ENCODE measurements around the gene FAF1. TPM values are rescaled to one million over a fixed set of nuclear protein-coding genes. Genes with fewer than 3 reads are reported as not detected.
"Not testable (repeated sequence)": the region's sequence is repeated elsewhere in the genome, so short reads cannot be mapped to it uniquely, and the experiment has no call there.

FAF1 gene
- total RNA-seq, 1 donor from 2014 or later = 58.8 TPM

DNA sequence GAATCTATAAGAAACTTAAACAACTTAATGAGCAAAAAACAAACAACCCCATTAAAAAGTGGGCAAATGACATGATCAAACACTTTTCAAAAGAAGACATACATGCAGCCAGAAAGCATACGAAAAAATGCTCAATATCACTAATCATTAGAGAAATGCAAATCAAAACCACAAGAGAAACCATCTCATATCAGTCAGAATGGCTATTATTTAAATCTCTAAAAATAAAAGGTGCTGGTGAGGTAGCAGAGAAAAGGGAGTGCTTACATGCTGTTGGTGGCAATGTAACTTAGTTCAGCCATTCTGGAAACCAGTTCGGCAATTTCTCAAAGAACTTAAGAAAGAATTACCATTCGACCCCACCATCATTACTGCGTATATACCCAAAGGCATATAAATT lies 147.7 kb downstream of the FAF1 start:
- Mint-ChIP-seq H3K4me1 (ENCODE audit: low read depth) (no peaks in the 10 kb centered on the region), H3K36me3 (ENCODE audit: low read depth) (peaks cover 5% of the 10 kb centered on the region), H3K9me3 (peaks cover 28% of the 10 kb centered on the region), H3K27ac (no peak overlapping the region), H3K4me3 (no peak overlapping the region), H3K27me3 (ENCODE audit: insufficient read depth) (no peaks in the 10 kb centered on the region)
- DNase-seq (ENCODE audit: low spot score) = no peak
- intact Hi-C loops (cut with micrococcal nuclease) = no loop called here

GRCh38 chr1:50808296-50808695 lies 151.8 kb downstream of the FAF1 start:
- intact Hi-C loops (cut with micrococcal nuclease) = no loop called here
- peaks cover 14% of the 10 kb centered on the region for H3K36me3 Mint-ChIP-seq (ENCODE audit: low read depth)
- no peak overlapping the region for H3K27ac Mint-ChIP-seq
- DNase-seq (ENCODE audit: low spot score) = no peak
- no peaks in the 10 kb centered on the region for H3K27me3 Mint-ChIP-seq (ENCODE audit: insufficient read depth)
- peaks cover 40% of the 10 kb centered on the region for H3K9me3 Mint-ChIP-seq
- no peak overlapping the region for H3K4me3 Mint-ChIP-seq
- H3K4me1 Mint-ChIP-seq (ENCODE audit: low read depth) = no peaks in the 10 kb centered on the region

GRCh38 chr1:50796272-50796671 lies 163.8 kb downstream of the FAF1 start:
- Mint-ChIP-seq H3K36me3 (ENCODE audit: low read depth) (no peaks in the 10 kb centered on the region), H3K4me1 (ENCODE audit: low read depth) (peaks cover 4% of the 10 kb centered on the region), H3K9me3 (no peaks in the 10 kb centered on the region), H3K27ac (no peak overlapping the region), H3K4me3 (no peak overlapping the region), H3K27me3 (ENCODE audit: insufficient read depth) (no peaks in the 10 kb centered on the region)
- intact Hi-C loops (cut with micrococcal nuclease) = no loop called here
- no peak for DNase-seq (ENCODE audit: low spot score)

GRCh38 chr1:50793521-50793920 lies 166.5 kb downstream of the FAF1 start:
- peaks cover 4% of the 10 kb centered on the region for H3K4me1 Mint-ChIP-seq (ENCODE audit: low read depth)
- intact Hi-C loops (cut with micrococcal nuclease) = no loop called here
- no peaks in the 10 kb centered on the region for H3K36me3 Mint-ChIP-seq (ENCODE audit: low read depth)
- no peaks in the 10 kb centered on the region for H3K27me3 Mint-ChIP-seq (ENCODE audit: insufficient read depth)
- no peaks in the 10 kb centered on the region for H3K9me3 Mint-ChIP-seq
- H3K4me3 Mint-ChIP-seq = no peak overlapping the region
- DNase-seq (ENCODE audit: low spot score) = no peak
- H3K27ac Mint-ChIP-seq = no peak overlapping the region

- no peak overlapping the region for H3K4me3 Mint-ChIP-seq
- intact Hi-C loops (cut with micrococcal nuclease) = no loop called here
- H3K4me1 Mint-ChIP-seq (ENCODE audit: low read depth) = no peaks in the 10 kb centered on the region
- no peaks in the 10 kb centered on the region for H3K27me3 Mint-ChIP-seq (ENCODE audit: insufficient read depth)
- peaks cover 1% of the 10 kb centered on the region for H3K36me3 Mint-ChIP-seq (ENCODE audit: low read depth)
- DNase-seq (ENCODE audit: low spot score) = no peak
- no peaks in the 10 kb centered on the region for H3K9me3 Mint-ChIP-seq
- H3K27ac Mint-ChIP-seq = no peak overlapping the region
Observed at GRCh38 chr1:50787266-50787665, 172.8 kb downstream of the FAF1 start.

GRCh38 chr1:50783286-50783685 lies 176.8 kb downstream of the FAF1 start:
- no peak overlapping the region for H3K4me3 Mint-ChIP-seq
- DNase-seq (ENCODE audit: low spot score) = no peak
- H3K4me1 Mint-ChIP-seq (ENCODE audit: low read depth) = no peaks in the 10 kb centered on the region
- peaks cover 8% of the 10 kb centered on the region for H3K36me3 Mint-ChIP-seq (ENCODE audit: low read depth)
- H3K27ac Mint-ChIP-seq = no peak overlapping the region
- H3K9me3 Mint-ChIP-seq = no peaks in the 10 kb centered on the region
- intact Hi-C loops (cut with micrococcal nuclease) = no loop called here
- H3K27me3 Mint-ChIP-seq (ENCODE audit: insufficient read depth) = no peaks in the 10 kb centered on the region

DNA sequence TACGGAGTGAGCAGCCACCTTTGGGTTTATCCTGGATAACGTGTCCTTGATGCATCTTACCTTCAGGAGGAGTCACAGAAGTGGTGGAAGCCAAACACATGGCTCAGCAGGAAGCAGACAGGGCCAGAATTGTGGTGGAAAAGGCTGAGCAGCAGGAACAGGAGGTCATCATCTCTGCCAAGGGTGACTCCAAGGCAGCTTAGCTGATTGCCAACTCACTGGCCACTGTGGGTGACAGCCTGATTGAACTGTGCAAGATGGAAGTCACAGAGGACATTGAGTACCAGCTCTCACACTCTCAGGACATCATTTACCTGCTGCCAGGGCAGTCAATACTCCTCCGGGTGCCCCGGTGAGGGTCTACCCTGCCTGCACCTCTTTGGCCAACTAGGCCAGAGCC lies 179.3 kb downstream of the FAF1 start:
- H3K36me3 Mint-ChIP-seq (ENCODE audit: low read depth) = peaks cover 8% of the 10 kb centered on the region

DNA sequence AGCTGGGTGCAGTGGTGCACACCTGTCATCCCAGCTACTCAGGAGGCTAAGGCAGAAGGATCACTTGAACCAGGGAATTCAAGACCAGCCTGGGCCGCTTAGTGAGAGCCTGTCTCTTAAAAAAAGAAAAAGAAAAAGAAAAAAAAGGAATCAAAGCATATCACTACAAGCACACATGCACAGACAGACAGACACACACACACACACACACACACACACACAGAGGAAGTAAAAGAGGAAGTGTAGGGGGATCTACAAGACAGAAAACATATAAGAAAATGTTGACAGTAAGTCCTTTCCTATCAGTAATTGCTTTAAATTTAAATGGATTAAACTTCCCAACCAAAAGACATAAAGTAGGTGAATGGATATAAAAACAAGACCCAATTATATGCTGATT lies 180.3 kb downstream of the FAF1 start:
- Mint-ChIP-seq H3K36me3 (ENCODE audit: low read depth) (peaks cover 7% of the 10 kb centered on the region), H3K9me3 (no peaks in the 10 kb centered on the region), H3K4me1 (ENCODE audit: low read depth) (no peaks in the 10 kb centered on the region), H3K27ac (no peak overlapping the region), H3K27me3 (ENCODE audit: insufficient read depth) (no peaks in the 10 kb centered on the region), H3K4me3 (no peak overlapping the region)
- intact Hi-C loops (cut with micrococcal nuclease) = loop anchor here (5.0 kb wide), 1 partner anchor 278 kb away; no protein-coding TSS in a partner anchor
- no peak for DNase-seq (ENCODE audit: low spot score)

More for the DNA sequence above, 179.3 kb downstream of the FAF1 start:
- intact Hi-C loops (cut with micrococcal nuclease) = no loop called here
- H3K4me1 Mint-ChIP-seq (ENCODE audit: low read depth) = no peaks in the 10 kb centered on the region
- no peak overlapping the region for H3K4me3 Mint-ChIP-seq
- H3K9me3 Mint-ChIP-seq = no peaks in the 10 kb centered on the region
- H3K27ac Mint-ChIP-seq = no peak overlapping the region
- no peak for DNase-seq (ENCODE audit: low spot score)
- H3K27me3 Mint-ChIP-seq (ENCODE audit: insufficient read depth) = no peaks in the 10 kb centered on the region

GRCh38 chr1:50775740-50776139 lies 184.3 kb downstream of the FAF1 start:
- no peak overlapping the region for H3K4me3 Mint-ChIP-seq
- H3K36me3 Mint-ChIP-seq (ENCODE audit: low read depth) = peaks cover 7% of the 10 kb centered on the region
- H3K4me1 Mint-ChIP-seq (ENCODE audit: low read depth) = no peaks in the 10 kb centered on the region
- no peaks in the 10 kb centered on the region for H3K9me3 Mint-ChIP-seq
- DNase-seq (ENCODE audit: low spot score) = no peak
- H3K27ac Mint-ChIP-seq = no peak overlapping the region
- intact Hi-C loops (cut with micrococcal nuclease) = loop anchor here (5.0 kb wide), 1 partner anchor 282 kb away; no protein-coding TSS in a partner anchor
- H3K27me3 Mint-ChIP-seq (ENCODE audit: insufficient read depth) = no peaks in the 10 kb centered on the region

DNA sequence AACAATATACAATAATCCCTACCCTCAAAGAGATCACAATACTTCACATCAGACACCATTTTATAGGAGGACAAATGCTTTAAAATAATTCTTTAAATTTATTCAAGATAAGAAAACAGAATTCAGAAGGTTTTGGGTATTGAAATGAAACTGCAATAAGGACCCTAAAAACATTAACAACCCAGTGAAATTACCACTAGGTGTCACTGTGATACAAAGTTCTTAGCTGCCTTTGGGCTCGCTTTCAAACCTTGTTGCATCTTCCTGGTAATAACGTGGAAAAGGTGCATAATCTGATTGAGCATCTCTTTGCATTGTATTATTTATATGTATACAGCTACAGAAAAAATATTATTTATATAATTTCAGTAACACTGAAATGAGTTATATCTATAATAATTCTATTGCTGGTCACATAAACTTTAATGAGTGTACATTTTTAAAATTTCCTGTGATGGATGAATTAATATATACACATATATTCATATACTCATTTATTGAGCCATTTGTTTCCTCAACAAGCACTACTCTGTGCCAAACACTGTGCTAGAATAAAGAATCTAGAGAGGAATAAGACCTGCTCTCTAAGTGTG lies 185.2 kb downstream of the FAF1 start:
- H3K4me3 Mint-ChIP-seq = no peak overlapping the region
- H3K27me3 Mint-ChIP-seq (ENCODE audit: insufficient read depth) = no peaks in the 10 kb centered on the region
- H3K9me3 Mint-ChIP-seq = no peaks in the 10 kb centered on the region
- H3K4me1 Mint-ChIP-seq (ENCODE audit: low read depth) = no peaks in the 10 kb centered on the region
- peaks cover 2% of the 10 kb centered on the region for H3K36me3 Mint-ChIP-seq (ENCODE audit: low read depth)
- intact Hi-C loops (cut with micrococcal nuclease) = loop anchor here (1.0 to 5.0 kb wide), 2 partner anchors 282 to 414 kb away; no protein-coding TSS in a partner anchor
- no peak for DNase-seq (ENCODE audit: low spot score)
- no peak overlapping the region for H3K27ac Mint-ChIP-seq

DNA sequence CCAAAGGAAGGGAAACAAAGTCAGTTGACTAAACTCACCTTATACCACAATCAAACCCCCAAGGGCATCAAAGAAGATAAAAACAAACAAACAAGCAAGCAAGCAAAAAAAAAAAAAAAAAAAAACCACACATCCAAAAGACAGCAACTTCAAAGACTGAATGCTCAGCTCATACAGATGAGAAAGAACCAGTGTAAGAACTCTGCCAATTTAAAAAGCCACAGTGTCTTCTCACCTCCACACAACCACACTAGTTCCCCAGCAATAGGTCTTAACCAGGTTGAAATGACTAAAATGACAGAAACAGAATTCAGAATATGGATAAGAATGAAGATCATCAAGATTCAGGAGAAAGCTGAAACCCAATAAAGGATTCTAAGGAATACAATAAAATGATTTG lies 193.4 kb downstream of the FAF1 start:
- DNase-seq (ENCODE audit: low spot score) = no peak
- H3K27me3 Mint-ChIP-seq (ENCODE audit: insufficient read depth) = no peaks in the 10 kb centered on the region
- H3K9me3 Mint-ChIP-seq = no peaks in the 10 kb centered on the region
- H3K27ac Mint-ChIP-seq = no peak overlapping the region
- intact Hi-C loops (cut with micrococcal nuclease) = no loop called here
- no peak overlapping the region for H3K4me3 Mint-ChIP-seq
- H3K4me1 Mint-ChIP-seq (ENCODE audit: low read depth) = peaks cover 13% of the 10 kb centered on the region
- H3K36me3 Mint-ChIP-seq (ENCODE audit: low read depth) = peaks cover 3% of the 10 kb centered on the region

GRCh38 chr1:50756543-50756942 lies 203.5 kb downstream of the FAF1 start:
- not testable (repeated sequence) for H3K4me1 Mint-ChIP-seq (ENCODE audit: low read depth)

GRCh38 chr1:50754764-50755163 lies 205.3 kb downstream of the FAF1 start:
- H3K4me3 Mint-ChIP-seq; H3K27ac Mint-ChIP-seq; intact Hi-C loops (cut with micrococcal nuclease); DNase-seq (ENCODE audit: low spot score); H3K27me3 Mint-ChIP-seq (ENCODE audit: insufficient read depth); H3K4me1 Mint-ChIP-seq (ENCODE audit: low read depth): not testable (repeated sequence)
- Mint-ChIP-seq H3K36me3 (ENCODE audit: low read depth) (peaks cover 17% of the 10 kb centered on the region), H3K9me3 (peaks cover 19% of the 10 kb centered on the region)

More at GRCh38 chr1:50756543-50756942, 203.5 kb downstream of the FAF1 start:
- not testable (repeated sequence) for H3K4me3 Mint-ChIP-seq; H3K27ac Mint-ChIP-seq; DNase-seq (ENCODE audit: low spot score); H3K27me3 Mint-ChIP-seq (ENCODE audit: insufficient read depth)
- H3K9me3 Mint-ChIP-seq = peaks cover 27% of the 10 kb centered on the region
- intact Hi-C loops (cut with micrococcal nuclease) = loop anchor here (2.0 kb wide), 1 partner anchor 14 kb away; no protein-coding TSS in a partner anchor
- H3K36me3 Mint-ChIP-seq (ENCODE audit: low read depth) = peaks cover 25% of the 10 kb centered on the region
